Endothelial cell of umbilical vein (primary cell): ENCODE measurements around the gene LPP. TPM values are rescaled to one million over a fixed set of nuclear protein-coding genes. Genes with fewer than 3 reads are reported as not detected.

ENCODE experiments used
- BruUV-seq: library from RNA; stranded (reverse); fragments of 400-500 nt; replicated peaks from 2 replicates; lab custom pipeline; 2021; lab: Mats Ljungman, UMichigan
- CTCF ChIA-PET: fragments of 300-600, 350-600 bp; sonication (Branson Sonifier 250); formaldehyde crosslinking; loops from one replicate; lab custom pipeline; 2021; ENCODE audit warnings: antibody characterized with exemption, inconsistent platforms; lab: Charles Lee
- POLR2A ChIA-PET: fragments of 300-600, 350-600 bp; sonication (Branson Sonifier 250); formaldehyde crosslinking; loops from one replicate; lab custom pipeline; 2021; ENCODE audit warnings: antibody characterized with exemption, inconsistent platforms; lab: Charles Lee
- DNase-seq: peaks from one replicate; pipeline ENCODE4 v3.0.0-alpha.2; 2011; ENCODE audit warnings: low read depth, low spot score
- FAIRE-seq: peaks from 2 replicates; lab custom pipeline; 2011; peaks lifted over from hg19 to GRCh38; lab: Jason Lieb, UNC
- H2AFZ ChIP-seq: 2 replicates; pipeline ENCODE4 v1.6.0; 2012; ENCODE audit warnings: low read depth, low read length, control low read depth, inconsistent platforms
- H3K27ac ChIP-seq: 2 replicates; pipeline ENCODE4 v1.5.1; 2011; ENCODE audit warnings: low read depth, mild to moderate bottlenecking, control low read depth, low read length, moderate library complexity; ENCODE audit not compliant: insufficient read depth
- H3K27me3 ChIP-seq, 2 experiments: 2 replicates each; pipeline versions ENCODE4 v1.6.0 to v1.6.1; 2011; ENCODE audit warnings: low read length in 2 of 2, mixed read lengths in 1 of 2; ENCODE audit not compliant: control insufficient read depth in 2 of 2, insufficient read depth in 2 of 2
- H3K36me3 ChIP-seq, 2 experiments: 2 replicates in 1 of 2; 3 replicates in 1 of 2; pipeline ENCODE4 v1.5.1; 2011; ENCODE audit warnings: low read length in 2 of 2, mild to moderate bottlenecking in 1 of 2, moderate library complexity in 1 of 2; ENCODE audit not compliant: control insufficient read depth in 2 of 2, insufficient read depth in 2 of 2; ENCODE audit errors: extremely low read depth in 1 of 2
- H3K4me1 ChIP-seq: 3 replicates; pipeline ENCODE4 v1.5.1; 2011; ENCODE audit warnings: mild to moderate bottlenecking, low read length; ENCODE audit not compliant: control insufficient read depth, insufficient read depth; ENCODE audit errors: extremely low read depth
- H3K4me2 ChIP-seq: 2 replicates; pipeline ENCODE4 v1.6.1; 2011; ENCODE audit warnings: low read length, control low read depth, mixed read lengths; ENCODE audit not compliant: insufficient read depth
- H3K4me3 ChIP-seq, 3 experiments: fragments of 200-600 bp in 1 of 3; sonication (generic), shearing (Covaris generic) in 1 of 3; replicated peaks in 1 of 3; 2 replicates each; pipeline ENCODE4 v1.5.1; 2011 to 2016; ENCODE audit warnings: control low read depth in 3 of 3, low read length in 3 of 3, mild to moderate bottlenecking in 2 of 3, inconsistent platforms in 1 of 3, low read depth in 1 of 3, moderate library complexity in 1 of 3; ENCODE audit not compliant: insufficient read depth in 1 of 3
- H3K79me2 ChIP-seq: 2 replicates; pipeline ENCODE4 v1.6.0; 2012; ENCODE audit warnings: low read length, inconsistent platforms; ENCODE audit not compliant: control insufficient read depth, insufficient read depth
- H3K9ac ChIP-seq: replicated peaks from 2 replicates; pipeline ENCODE3; 2011; ENCODE audit warnings: low read length, control low read depth; ENCODE audit not compliant: insufficient read depth; ENCODE audit errors: extremely low read depth
- H3K9me1 ChIP-seq: replicated peaks from 3 replicates; pipeline ENCODE4 v1.6.0; 2011; ENCODE audit warnings: mild to moderate bottlenecking, low read length; ENCODE audit not compliant: control insufficient read depth, insufficient read depth; ENCODE audit errors: extremely low read depth
- H3K9me3 ChIP-seq: replicated peaks from 2 replicates; pipeline ENCODE4 v1.5.1; 2012; ENCODE audit warnings: low read length, inconsistent platforms; ENCODE audit not compliant: control insufficient read depth, insufficient read depth
- H4K20me1 ChIP-seq: replicated peaks from 2 replicates; pipeline ENCODE3; 2011; ENCODE audit warnings: mild to moderate bottlenecking, low read length; ENCODE audit not compliant: control insufficient read depth, insufficient read depth; ENCODE audit errors: extremely low read depth
- EZH2 ChIP-seq: IDR thresholded peaks from 2 replicates; pipeline ENCODE4 v1.6.1; 2012; ENCODE audit warnings: borderline replicate concordance, low read depth, mild to moderate bottlenecking, moderate library complexity, low read length, inconsistent platforms; ENCODE audit not compliant: severe bottlenecking
- FOS ChIP-seq: IDR thresholded peaks from 2 replicates; pipeline ENCODE4 v1.6.1; 2011; ENCODE audit warnings: mild to moderate bottlenecking, low read length, moderate library complexity, borderline replicate concordance; ENCODE audit not compliant: insufficient read depth
- GATA2 ChIP-seq: IDR thresholded peaks from 2 replicates; pipeline ENCODE4 v1.7.0; 2011; ENCODE audit warnings: low read depth, mild to moderate bottlenecking, moderate library complexity, mixed read lengths, low read length; ENCODE audit not compliant: insufficient read length, insufficient read depth
- JUN ChIP-seq: IDR thresholded peaks from 2 replicates; pipeline ENCODE4 v1.6.1; 2011; ENCODE audit warnings: borderline replicate concordance, low read depth; ENCODE audit not compliant: insufficient read length, insufficient read depth
- MAX ChIP-seq: IDR thresholded peaks from 2 replicates; pipeline ENCODE4 v1.6.1; 2011; ENCODE audit not compliant: insufficient read depth, insufficient read length
- MYC ChIP-seq: IDR thresholded peaks from one replicate; pipeline ENCODE4 v1.6.1; 2011; ENCODE audit warnings: mild to moderate bottlenecking, low read depth, low read length
- POLR2A ChIP-seq: IDR thresholded peaks from 2 replicates; pipeline ENCODE4 v1.6.1; 2012; ENCODE audit warnings: low read depth, mild to moderate bottlenecking, control low read depth, low read length
- POLR2AphosphoS5 ChIP-seq: IDR thresholded peaks from 2 replicates; pipeline ENCODE4 v1.6.1; 2012; ENCODE audit warnings: low read depth, mild to moderate bottlenecking, control low read depth, low read length, moderate library complexity; ENCODE audit not compliant: insufficient read depth
- dilution Hi-C: fragments of 300-500 bp; cut with MboI; formaldehyde crosslinking; loops from one replicate; pipeline ENCODE4 v1.15.0; 2019; ENCODE audit warnings: low sequenced_read_pairs; ENCODE audit not compliant: extremely low pct_ligation_motif_present
- intact Hi-C: fragments of 100-400 bp; cut with micrococcal nuclease; formaldehyde crosslinking; loops from one replicate; pipeline ENCODE4 v1.10.0; 2022
- polyA plus RNA-seq, 4 experiments: library from polyadenylated mRNA; depleted of rRNA in 3 of 4; stranded (reverse) in 3 of 4; unstranded in 1 of 4; fragments of >200 nt; gene quantifications; 2 replicates each; pipeline versions ENCODE4 v1.2.1 to v1.2.3, GENCODE V29; 2011 to 2012; ENCODE audit warnings: missing spikeins in 1 of 4
- total RNA-seq: library from RNA; stranded (reverse); gene quantifications from 2 replicates; pipeline ENCODE4 v1.2.3, GENCODE V29; 2021
- TF ChIP-seq, protein P1 (sequence below), 2 donors: IDR thresholded peaks; 1 replicate in 1 of 2; 2 replicates in 1 of 2; pipeline ENCODE4 v1.5.1; 2011; ENCODE audit warnings: low read length in 2 of 2, mild to moderate bottlenecking in 2 of 2, moderate library complexity in 2 of 2, control low read depth in 1 of 2, inconsistent platforms in 1 of 2, low read depth in 1 of 2; ENCODE audit not compliant: insufficient read depth in 1 of 2; ENCODE audit errors: extremely low read depth in 1 of 2

LPP gene
- total and polyA plus RNA-seq, 2 donors (not counting 3 experiments of a cell fraction or from before 2014, with no cell fraction given), result 16.9 to 153 TPM

DNA sequence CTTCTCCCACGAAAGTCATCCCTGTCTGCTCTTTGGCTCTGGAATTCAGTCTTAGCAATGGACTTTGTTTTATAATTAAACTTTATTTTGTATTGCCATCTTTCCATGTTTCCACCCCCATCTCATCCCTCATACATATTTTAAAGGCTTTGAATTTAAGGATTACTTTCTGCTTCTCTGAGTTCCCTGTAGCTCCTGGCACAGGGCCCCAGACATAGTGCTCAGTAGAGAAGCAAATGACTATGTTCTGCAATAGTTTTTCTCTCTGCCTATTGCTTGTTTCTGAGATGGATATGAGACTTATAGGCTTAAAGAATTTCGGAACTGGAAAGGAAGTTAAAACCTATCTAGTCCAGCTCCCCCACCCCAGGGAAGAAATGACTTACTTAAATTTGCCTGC is 197.0 kb downstream of the LPP start:
- Histone ChIP-seq H2AFZ (no peak overlapping the region), H4K20me1 (no peaks in the 10 kb centered on the region), H3K9me3 (no peaks in the 10 kb centered on the region), H3K36me3 (no peaks in the 10 kb centered on the region), H3K79me2 (no peaks in the 10 kb centered on the region), H3K9ac (no peak overlapping the region), H3K9me1 (no peaks in the 10 kb centered on the region), H3K27me3 (no peaks in the 10 kb centered on the region), H3K27ac (no peak overlapping the region), H3K4me1 (peaks cover 12% of the 10 kb centered on the region), H3K4me2 (no peak overlapping the region), H3K4me3 (no peak overlapping the region)
- CTCF ChIA-PET, result interaction anchor here (1.4 to 1.9 kb wide), 2 partner anchors 8 to 10 kb away, joined by 3 to 5 read pairs; no protein-coding TSS in a partner anchor
- dilution Hi-C loops, result no loop called here
- BruUV-seq, result no TSS peak
- intact Hi-C loops, result no loop called here
- POLR2A ChIA-PET, result interaction anchor here (0.6 kb wide), 1 partner anchor 337 kb away, joined by 3 read pairs; no protein-coding TSS in a partner anchor
- FAIRE-seq (no peak), DNase-seq (no peak)
- no peak for TF ChIP-seq MAX
- TF ChIP-seq JUN, result no peak
- TF ChIP-seq, protein P1, sequence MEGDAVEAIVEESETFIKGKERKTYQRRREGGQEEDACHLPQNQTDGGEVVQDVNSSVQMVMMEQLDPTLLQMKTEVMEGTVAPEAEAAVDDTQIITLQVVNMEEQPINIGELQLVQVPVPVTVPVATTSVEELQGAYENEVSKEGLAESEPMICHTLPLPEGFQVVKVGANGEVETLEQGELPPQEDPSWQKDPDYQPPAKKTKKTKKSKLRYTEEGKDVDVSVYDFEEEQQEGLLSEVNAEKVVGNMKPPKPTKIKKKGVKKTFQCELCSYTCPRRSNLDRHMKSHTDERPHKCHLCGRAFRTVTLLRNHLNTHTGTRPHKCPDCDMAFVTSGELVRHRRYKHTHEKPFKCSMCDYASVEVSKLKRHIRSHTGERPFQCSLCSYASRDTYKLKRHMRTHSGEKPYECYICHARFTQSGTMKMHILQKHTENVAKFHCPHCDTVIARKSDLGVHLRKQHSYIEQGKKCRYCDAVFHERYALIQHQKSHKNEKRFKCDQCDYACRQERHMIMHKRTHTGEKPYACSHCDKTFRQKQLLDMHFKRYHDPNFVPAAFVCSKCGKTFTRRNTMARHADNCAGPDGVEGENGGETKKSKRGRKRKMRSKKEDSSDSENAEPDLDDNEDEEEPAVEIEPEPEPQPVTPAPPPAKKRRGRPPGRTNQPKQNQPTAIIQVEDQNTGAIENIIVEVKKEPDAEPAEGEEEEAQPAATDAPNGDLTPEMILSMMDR (IDR thresholded peaks at IDR 0.05; ENCODE audit: extremely low read depth in 1 of 2, insufficient read depth in 1 of 2, low read depth in 1 of 2, low read length in 2 of 2), result no peak
- no peak for TF ChIP-seq POLR2AphosphoS5
- no peak for TF ChIP-seq GATA2
- TF ChIP-seq MYC, result no peak
- no peak for TF ChIP-seq POLR2A
- TF ChIP-seq FOS, result no peak
- no peak for TF ChIP-seq EZH2
